Activated CD8-positive, alpha-beta T cell treated with anti-CD3 and anti-CD28 coated beads for 36 hours (primary cell): Measurements from ENCODE around the gene IQSEC3. TPM values are rescaled to one million over a fixed set of nuclear protein-coding genes. Genes with fewer than 3 reads are reported as not detected.

Experiments used
- ATAC-seq: fragments of 200-7000 bp; cut with Tn5 transposase; one replicate; pipeline ENCODE4 v1.10.0; 2021; ENCODE audit warnings: mild to moderate bottlenecking, moderate library complexity
- CTCF ChIA-PET: fragments of 350-600 bp; sonication (Branson Sonifier 250); formaldehyde crosslinking; loops from one replicate; lab custom pipeline; 2021; ENCODE audit warnings: antibody characterized with exemption; lab: Charles Lee
- POLR2A ChIA-PET: fragments of 350-600 bp; sonication (Branson Sonifier 250); formaldehyde crosslinking; loops from one replicate; lab custom pipeline; 2021; ENCODE audit warnings: antibody characterized with exemption; lab: Charles Lee
- DNase-seq: peaks from one replicate; pipeline ENCODE4 v3.0.0-alpha.2; 2020
- H3K27ac Mint-ChIP-seq: one replicate; pipeline ENCODE4 v1.8.0; 2021; ENCODE audit warnings: mild to moderate bottlenecking, mixed read lengths
- H3K27me3 Mint-ChIP-seq: one replicate; pipeline ENCODE4 v1.8.0; 2021; ENCODE audit warnings: mixed read lengths
- H3K36me3 Mint-ChIP-seq: one replicate; pipeline ENCODE4 v1.8.0; 2021; ENCODE audit warnings: low read depth, mixed read lengths
- H3K4me1 Mint-ChIP-seq: one replicate; pipeline ENCODE4 v1.8.0; 2021; ENCODE audit warnings: low read depth, mixed read lengths
- H3K4me3 Mint-ChIP-seq: one replicate; pipeline ENCODE4 v1.8.0; 2021; ENCODE audit warnings: mild to moderate bottlenecking, moderate library complexity, mixed read lengths
- H3K9me3 Mint-ChIP-seq: one replicate; pipeline ENCODE4 v1.8.0; 2021; ENCODE audit warnings: mixed read lengths
- CTCF ChIP-seq: fragments of 200-600 bp; IDR thresholded peaks from one replicate; pipeline ENCODE4 v1.8.0; 2022; ENCODE audit warnings: antibody characterized with exemption, mild to moderate bottlenecking
- intact Hi-C: fragments of 100-400 bp; cut with micrococcal nuclease; formaldehyde crosslinking; loops from one replicate; pipeline ENCODE4 v1.10.0; 2022
- total RNA-seq, 2 experiments: library from RNA; stranded (reverse); gene quantifications; one replicate each; pipeline ENCODE4 v1.2.3, GENCODE V29; 2021

IQSEC3 gene
- total RNA-seq, 2 experiments from 2014 or later: 2.5 to 2.7 TPM

GRCh38 chr12:169528-170370 lies 103.2 kb downstream of the IQSEC3 start:
- ChIA-PET CTCF (no interaction called here), POLR2A (no interaction called here)
- ATAC-seq (peak; percentile 49), DNase-seq (no peak)
- H3K36me3 Mint-ChIP-seq: no peaks in the 10 kb centered on the region
- no peak overlapping the region for H3K27ac Mint-ChIP-seq
- TF ChIP-seq CTCF: no peak
- no peaks in the 10 kb centered on the region for H3K27me3 Mint-ChIP-seq
- H3K4me3 Mint-ChIP-seq: no peak overlapping the region
- H3K4me1 Mint-ChIP-seq: peaks cover 14% of the 10 kb centered on the region
- intact Hi-C loops: no loop called here
- H3K9me3 Mint-ChIP-seq: no peaks in the 10 kb centered on the region

- no peak overlapping the region for H3K27ac Mint-ChIP-seq
- no peaks in the 10 kb centered on the region for H3K27me3 Mint-ChIP-seq
- no peak for TF ChIP-seq CTCF
- no peak overlapping the region for H3K4me3 Mint-ChIP-seq
- peaks cover 14% of the 10 kb centered on the region for H3K4me1 Mint-ChIP-seq
- ChIA-PET CTCF (interaction anchor here (1.3 kb wide), 1 partner anchor 50 kb away, joined by 4 read pairs; no protein-coding TSS in a partner anchor), POLR2A (no interaction called here)
- no peak for ATAC-seq
- H3K9me3 Mint-ChIP-seq: no peaks in the 10 kb centered on the region
- no peaks in the 10 kb centered on the region for H3K36me3 Mint-ChIP-seq
- intact Hi-C loops: no loop called here
- DNase-seq: no peak
These were observed 104.0 kb downstream of the IQSEC3 start for GRCh38 chr12:170371-171225.

GRCh38 chr12:171276-171675 lies 104.7 kb downstream of the IQSEC3 start:
- no peak for TF ChIP-seq CTCF
- CTCF ChIA-PET: interaction anchor here (1.3 kb wide), 1 partner anchor 49 kb away, joined by 4 read pairs; no protein-coding TSS in a partner anchor
- no peaks in the 10 kb centered on the region for H3K9me3 Mint-ChIP-seq
- no peak overlapping the region for H3K27ac Mint-ChIP-seq
- H3K27me3 Mint-ChIP-seq: no peaks in the 10 kb centered on the region
- peaks cover 14% of the 10 kb centered on the region for H3K4me1 Mint-ChIP-seq
- POLR2A ChIA-PET: no interaction called here
- intact Hi-C loops: no loop called here
- H3K36me3 Mint-ChIP-seq: no peaks in the 10 kb centered on the region
- no peak overlapping the region for H3K4me3 Mint-ChIP-seq
- no peak for DNase-seq
- no peak for ATAC-seq

- DNase-seq (no peak), ATAC-seq (no peak)
- POLR2A ChIA-PET: no interaction called here
- no peaks in the 10 kb centered on the region for H3K27me3 Mint-ChIP-seq
- H3K36me3 Mint-ChIP-seq: no peaks in the 10 kb centered on the region
- H3K4me3 Mint-ChIP-seq: no peak overlapping the region
- peaks cover 14% of the 10 kb centered on the region for H3K4me1 Mint-ChIP-seq
- no peak for TF ChIP-seq CTCF
- no peaks in the 10 kb centered on the region for H3K9me3 Mint-ChIP-seq
- no peak overlapping the region for H3K27ac Mint-ChIP-seq
- CTCF ChIA-PET: interaction anchor here (1.3 kb wide), 1 partner anchor 48 kb away, joined by 4 read pairs; no protein-coding TSS in a partner anchor
- intact Hi-C loops: no loop called here
These were observed 105.4 kb downstream of the IQSEC3 start for GRCh38 chr12:171743-172676.
